ENCODE measurements around the gene SLC5A2.

SLC5A2 gene

DNA sequence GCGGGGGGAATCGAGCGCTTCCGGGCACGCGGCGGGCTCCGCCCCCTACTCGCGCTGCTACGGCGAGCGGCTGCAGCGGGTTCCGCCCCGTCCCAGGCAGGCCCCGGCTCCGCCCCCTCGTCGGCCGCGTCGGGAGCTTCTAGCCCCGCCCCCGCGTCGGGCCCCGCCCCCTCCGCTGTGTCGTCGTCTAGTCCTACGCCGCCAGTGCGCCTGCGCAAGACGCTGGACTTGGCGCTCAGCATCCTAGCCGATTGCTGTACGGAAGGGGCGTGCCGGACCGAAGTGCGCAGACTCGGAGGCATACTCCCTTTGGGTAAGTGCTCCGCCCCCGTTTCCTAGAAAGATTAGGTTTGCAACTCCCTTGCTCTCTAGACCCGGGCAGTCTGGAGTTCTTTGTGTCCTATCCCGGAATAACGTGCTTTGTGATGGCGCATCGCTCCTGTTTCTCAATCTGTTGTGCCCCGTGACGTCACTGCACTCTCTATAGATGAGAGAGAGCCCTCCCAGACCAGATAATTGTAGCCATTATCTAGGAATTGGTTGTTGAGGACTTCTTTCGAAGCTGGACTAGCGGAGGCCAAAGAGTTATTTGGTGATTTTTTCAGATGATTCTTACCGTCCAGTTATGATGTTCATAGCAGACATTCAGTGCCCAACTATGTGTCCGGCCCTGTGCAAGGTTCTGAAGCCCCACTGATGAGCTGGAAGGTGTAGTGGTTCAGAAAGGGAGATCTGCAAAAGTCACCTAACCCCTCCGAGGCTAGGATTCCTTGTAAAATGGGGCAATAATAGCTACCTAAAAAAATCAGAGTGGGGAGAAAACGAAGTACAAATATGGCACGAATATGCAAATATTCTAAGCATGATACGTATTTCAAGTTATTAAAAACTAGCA lies 23.0 kb upstream of the SLC5A2 start:
- peak; percentile 89 to 91 for DNase-seq

DNA sequence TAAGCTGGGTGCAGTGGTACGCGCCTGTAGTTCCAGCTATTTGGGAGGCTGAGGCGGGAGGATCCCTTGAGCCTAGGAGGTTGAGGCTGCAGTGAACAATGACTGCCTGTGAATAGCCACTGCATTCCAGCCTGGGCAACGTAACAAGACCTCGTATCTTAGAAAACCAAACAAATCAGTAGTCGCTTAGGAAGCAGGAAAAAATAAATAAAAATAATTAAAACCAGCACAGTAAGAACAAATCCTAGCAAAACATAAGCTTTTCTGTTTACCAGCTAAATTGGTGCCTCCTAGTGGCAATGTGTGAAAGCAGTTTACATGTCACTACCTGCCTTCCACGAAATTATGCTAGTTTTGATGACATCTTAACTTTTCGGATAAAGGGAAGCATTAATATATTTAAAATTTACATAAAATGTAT lies 22.3 kb upstream of the SLC5A2 start:
- peak; percentile 28 to 37 for DNase-seq

DNA sequence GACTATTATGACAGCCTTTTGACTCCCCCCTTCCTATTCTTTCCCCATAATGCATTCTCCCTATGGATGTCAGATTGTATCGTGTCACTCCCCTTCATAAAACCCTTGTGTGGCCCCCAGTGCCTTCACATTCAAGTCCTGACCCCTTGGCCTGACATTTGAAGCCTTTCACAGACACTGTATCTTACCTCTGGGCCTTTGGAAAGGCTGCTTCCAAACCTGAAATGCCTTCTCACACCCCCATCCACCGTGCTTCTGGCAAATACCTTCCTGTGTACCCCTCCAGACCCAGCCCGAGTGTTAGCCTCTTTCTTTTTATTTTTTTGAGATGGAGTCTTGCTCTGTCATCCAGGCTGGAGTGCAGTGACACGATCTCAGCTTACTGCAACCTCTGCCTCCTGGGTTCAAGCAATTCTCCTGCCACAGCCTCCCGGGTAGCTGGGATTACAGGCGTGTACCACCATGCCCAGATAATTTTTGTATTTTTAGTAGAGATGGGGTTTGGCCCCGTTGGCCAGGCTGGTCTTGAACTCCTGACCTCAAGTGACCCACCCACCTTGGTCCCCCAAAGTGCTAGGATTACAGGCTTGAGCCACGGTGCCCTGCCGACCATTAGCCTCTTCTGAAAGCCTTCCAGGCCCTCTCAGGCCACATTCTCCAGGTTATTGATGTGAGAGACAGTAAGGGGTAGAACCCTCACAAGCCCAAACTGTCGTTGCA lies 21.6 kb upstream of the SLC5A2 start:
- DNase-seq: no peak

DNA sequence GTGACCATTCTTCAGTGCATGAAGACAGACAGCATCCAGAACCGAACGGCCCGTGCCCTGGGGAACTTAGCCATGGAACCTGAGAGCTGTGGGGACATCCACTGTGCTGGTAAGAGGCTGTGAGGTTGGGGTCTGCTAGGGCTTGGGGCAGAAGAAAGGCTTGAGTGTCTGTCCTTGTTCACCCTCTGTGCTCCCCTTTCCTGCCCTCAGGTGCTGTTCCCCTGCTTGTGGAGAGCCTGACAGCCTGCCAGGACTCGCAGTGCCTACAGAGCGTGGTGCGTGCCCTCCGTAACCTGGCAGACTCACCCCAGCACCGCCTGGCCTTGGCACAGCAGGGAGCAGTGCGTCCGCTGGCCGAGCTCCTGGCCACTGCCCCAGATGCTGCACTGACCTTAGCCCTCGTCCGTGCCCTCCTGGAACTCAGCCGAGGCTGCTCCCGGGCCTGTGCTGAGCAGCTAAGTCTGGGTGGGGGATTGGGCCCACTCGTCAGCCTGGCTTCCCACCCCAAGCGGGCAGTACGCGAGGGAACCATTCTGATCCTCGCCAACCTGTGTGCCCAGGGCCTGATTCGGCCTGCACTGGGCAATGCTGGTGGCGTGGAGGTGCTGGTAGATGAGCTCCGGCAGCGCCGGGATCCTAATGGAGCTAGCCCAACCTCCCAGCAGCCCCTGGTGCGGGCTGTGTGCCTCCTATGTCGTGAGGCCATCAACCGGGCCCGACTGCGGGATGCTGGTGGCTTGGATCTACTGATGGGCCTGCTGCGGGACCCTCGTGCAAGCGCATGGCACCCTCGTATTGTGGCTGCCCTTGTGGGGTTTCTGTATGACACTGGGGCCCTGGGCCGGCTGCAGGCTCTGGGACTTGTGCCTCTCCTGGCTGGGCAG lies 20.8 kb upstream of the SLC5A2 start:
- DNase-seq: no peak

DNA sequence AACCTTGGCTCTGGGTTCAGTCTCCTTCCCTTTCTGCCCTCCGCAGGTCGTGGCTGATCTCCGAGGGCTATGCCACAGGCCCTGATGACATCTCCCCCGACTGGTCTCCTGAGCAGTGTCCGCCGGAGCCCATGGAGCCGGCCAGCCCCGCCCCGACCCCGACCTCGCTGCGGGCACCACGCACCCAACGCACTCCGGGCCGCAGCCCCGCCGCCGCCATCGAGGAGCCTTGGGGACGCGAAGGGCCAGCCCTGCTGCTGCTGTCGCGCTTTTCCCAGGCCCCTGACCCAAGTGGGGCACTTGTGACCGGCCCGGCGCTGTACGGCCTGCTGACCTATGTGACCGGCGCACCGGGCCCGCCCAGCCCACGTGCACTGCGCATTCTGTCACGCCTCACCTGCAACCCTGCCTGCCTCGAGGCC lies 18.6 kb upstream of the SLC5A2 start:
- no peak for DNase-seq

DNA sequence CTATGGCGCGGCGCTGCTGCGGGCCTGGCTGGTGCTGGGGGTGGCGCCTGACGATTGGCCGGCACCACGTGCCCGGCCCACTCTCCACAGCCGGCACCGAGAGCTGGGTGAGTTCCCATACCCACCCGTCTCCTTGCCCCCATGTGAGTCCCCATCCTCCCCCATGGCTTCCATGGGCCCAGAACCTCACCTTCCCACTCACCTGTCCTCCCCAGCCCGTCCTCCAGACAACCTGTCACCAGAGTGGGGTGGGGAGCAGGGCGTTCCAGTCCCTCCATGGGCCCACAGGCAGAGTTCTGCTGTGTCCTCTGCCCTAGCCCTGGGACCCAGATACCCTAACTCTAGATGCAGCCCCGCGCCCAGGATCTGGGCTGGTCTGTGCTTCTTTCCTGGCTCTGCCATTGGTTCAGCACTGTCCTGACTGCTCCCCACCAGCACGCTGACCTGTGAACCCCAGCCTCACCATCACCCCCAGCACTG lies 18.1 kb upstream of the SLC5A2 start:
- DNase-seq: no peak

DNA sequence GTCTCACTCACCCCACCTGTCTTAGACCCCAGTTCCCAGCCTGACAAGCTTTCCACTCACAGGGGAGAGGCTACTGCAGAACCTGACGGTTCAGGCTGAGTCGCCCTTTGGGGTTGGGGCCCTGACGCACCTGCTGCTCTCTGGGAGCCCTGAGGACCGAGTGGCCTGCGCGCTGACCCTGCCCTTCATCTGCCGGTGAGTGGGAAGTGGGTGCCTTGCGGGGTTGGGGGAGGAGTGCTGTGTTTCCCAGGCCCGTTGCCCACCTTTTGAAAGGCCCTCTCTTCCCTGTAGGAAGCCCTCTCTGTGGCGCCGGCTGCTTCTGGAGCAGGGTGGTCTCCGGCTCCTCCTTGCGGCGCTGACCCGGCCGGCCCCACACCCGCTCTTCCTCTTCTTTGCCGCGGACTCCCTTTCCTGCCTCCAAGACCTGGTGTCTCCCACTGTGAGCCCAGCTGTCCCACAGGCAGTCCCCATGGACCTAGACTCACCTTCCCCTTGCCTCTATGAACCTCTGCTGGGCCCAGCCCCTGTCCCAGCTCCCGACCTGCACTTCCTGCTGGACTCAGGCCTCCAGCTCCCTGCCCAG lies 17.0 kb upstream of the SLC5A2 start:
- DNase-seq: no peak

DNA sequence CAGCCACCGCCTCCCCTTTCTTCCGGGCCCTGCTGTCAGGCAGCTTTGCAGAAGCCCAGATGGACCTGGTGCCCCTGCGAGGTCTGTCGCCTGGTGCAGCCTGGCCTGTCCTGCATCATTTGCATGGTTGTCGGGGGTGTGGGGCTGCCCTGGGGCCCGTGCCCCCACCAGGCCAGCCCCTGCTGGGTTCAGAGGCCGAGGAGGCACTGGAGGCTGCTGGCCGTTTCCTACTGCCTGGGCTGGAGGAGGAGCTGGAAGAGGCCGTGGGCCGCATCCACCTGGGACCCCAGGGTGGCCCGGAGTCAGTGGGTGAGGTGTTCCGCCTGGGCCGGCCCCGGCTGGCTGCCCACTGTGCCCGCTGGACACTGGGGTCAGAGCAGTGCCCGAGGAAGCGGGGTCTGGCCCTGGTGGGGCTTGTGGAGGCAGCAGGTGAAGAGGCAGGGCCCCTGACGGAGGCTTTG lies 16.5 kb upstream of the SLC5A2 start:
- DNase-seq: no peak

DNA sequence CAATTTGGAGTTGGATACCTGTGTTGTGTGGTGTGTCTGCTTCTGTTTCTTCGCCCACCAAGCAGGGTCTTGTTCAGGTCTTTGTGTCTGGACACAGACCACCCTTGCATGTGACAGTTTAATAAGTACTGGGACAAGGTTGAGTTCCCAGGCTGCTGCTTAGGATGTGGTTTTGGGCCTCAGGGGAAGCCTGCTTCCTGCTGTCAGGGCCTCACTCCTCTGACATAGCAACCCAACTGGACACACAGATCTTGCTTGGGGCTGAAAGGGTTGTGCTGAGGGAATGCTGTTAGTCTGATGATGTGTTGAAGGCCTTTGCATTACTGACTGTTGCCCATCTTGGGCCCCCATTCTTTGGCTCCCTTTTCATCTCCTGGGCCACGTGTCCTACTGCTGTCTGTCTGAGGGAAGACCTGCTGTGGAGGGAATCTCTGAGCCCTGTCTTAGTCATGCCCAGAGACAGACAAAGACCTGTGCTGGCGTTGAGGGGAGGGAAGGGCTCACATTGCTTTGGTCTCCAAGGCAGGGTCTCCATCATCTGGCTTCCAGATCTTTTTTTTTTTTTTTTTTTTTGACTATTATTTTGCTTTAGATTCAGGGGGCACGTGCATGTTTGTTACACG lies 15.7 kb upstream of the SLC5A2 start:
- DNase-seq: peak; percentile 31 to 50

DNA sequence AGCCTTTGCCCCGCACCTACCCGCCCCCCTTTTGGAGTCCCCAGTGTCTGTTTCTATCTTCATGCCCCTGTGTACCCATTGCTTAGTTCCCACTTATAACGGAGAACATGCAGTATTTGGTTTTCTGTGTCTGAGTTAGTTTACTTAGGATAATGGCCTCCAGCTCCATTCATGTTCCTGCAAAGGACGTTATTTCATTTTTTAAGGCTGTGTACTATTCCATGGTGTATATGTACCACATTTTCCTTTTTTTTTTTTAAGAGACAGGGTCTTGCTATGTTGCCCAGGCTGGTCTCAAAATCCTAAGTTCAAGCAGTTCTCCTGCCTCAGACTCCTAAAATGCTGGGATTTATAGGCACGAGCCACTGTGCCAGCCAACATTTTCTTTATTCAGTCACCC lies 15.1 kb upstream of the SLC5A2 start:
- DNase-seq: no peak

DNA sequence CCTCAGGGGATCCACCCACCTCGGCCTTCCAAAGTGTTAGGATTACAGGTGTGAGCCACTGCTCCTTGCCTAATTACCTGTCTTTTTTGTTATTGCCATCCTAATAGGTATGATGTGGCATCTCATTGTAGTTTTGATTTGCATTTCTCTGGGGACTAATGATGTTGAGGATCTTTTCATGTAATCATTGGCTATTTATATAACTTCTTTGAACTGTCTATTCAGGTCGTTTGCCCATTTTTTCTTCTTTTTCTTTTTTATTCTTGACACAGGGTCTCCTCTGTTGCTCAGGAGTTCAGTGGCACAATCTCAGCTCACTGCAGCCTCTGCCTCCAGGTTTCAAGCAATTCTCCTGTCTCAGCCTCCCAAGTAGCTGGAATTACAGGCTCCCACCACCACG lies 12.3 kb upstream of the SLC5A2 start:
- DNase-seq: no peak

DNA sequence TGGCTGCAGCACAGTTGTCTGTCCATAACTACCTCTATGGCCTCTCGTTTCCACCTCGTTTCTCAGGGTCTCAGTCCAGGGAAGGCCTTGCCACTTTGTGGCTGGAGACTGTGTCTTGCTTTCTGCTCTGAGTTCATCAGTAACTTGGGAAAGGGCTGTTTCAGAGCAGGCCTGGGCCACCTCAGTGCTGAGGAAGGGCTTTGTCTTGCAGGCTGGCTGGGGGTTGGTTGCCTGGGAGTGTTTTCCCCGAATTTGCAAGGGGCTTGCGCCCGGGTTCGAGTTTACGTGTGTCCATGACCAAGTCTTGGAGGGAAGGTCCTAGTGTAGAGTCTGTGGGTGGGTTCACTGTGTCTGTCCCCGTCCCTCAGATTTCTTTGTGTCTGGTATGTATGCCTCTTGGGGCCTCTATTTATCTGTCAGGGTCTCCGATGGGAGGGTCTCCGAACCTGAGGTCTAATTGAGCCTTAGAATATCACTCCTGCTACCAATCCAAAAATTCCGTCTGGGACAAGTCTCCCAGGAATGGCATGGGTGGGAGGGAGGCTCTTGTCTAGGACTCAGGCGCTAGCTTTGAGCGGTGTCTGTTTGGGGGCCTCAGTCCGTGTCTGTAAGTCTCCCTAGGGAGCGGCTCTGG lies 11.6 kb upstream of the SLC5A2 start:
- DNase-seq: no peak

DNA sequence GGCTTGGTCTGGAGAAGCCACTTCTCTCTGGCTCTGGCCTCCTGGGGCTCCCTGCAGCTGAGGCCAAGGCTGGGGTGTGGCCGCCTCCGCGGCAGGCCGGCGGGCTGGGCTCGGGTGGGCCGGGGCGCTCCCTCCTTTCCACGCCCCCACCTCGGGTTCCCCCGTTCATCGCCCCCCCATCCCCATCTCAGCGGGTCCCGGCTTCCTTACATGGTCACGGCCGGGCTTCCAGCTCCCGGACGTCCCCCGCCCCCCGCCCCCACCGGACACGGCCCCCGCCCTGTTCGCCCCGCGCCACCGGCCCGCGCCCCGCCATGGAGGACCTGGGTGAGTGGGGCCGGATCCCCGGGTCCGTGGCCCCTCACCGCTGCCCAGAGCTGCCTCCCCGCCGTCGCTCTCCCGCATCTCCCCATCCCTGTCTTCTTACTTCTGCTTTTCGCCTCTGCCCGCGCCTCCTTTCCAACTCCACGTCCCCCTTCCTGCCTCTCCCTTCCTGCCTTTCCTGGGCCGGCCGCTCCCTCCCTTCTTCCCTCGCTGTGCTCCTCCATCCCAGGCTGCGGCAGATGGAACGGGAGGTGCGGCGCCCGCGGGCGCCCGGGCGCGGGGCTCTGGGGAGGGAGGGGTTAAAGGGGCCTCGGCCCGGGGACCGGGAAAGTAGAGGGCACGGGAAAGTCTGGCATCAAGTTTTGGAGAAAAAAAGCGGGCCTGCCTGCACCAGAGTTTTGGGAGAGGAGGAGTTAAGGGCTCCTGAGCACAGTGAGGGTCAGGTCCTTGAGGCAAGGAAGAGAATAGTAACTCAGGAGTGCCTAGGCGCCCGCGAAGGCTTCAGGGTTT lies 10.8 kb upstream of the SLC5A2 start, which contains the start of gene TGFB1I1:
Gene TGFB1I1, plus strand, starts transcription at position 278 of the 834 bp plus-strand sequence. Its CDS starts 37 bp downstream, at position 315.
- DNase-seq: peak in 1 of 2 experiments; percentile 40

DNA sequence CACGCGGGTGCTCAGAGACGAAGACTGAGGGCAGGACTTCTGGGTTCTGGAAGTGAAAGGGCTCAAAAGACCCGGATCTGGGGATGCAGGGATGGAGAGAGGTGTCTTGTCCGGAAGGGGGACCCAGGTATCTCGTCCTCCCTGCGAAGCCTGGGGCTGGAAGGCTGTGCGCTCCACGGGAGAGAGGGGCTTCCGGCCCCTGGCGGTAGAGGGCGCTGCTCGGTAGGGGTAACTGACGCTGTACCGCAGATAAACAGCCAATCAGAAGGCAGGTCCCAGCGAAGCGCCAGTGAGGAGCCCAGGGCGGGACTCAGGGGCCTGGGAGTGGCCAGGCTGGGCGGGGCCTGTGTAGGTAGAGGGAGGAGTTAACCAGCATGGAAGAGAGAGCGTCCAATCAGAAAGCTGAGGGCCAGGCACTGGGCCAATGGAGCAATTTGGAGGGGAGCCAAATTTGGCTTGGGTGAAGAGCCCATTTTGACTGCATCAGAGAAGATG lies 10.2 kb upstream of the SLC5A2 start:
- peak; percentile 76 to 81 for DNase-seq

DNA sequence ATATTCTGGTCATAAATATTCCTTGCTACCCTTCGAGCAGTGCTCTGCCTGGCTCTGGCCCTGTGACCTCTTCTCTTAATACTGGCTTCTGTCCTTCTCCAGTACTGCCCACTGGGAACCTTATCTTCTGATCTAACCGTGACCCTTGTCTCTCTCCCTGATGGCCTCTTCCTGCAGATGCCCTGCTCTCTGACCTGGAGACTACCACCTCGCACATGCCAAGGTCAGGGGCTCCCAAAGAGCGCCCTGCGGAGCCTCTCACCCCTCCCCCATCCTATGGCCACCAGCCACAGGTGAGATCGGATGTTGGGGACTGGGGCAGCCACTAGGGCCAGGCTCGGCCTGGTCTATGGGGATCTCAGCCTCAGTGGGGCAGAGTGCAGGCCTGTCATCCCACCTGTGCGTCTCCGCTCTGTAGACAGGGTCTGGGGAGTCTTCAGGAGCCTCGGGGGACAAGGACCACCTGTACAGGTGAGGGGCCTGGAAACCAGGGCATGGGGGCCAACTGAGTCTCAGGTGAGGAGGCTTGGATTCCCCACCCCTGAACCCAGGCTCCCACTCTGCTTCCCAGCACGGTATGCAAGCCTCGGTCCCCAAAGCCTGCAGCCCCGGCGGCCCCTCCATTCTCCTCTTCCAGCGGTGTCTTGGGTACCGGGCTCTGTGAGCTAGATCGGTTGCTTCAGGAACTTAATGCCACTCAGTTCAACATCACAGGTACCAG lies 9.5 kb upstream of the SLC5A2 start:
- DNase-seq: no peak

DNA sequence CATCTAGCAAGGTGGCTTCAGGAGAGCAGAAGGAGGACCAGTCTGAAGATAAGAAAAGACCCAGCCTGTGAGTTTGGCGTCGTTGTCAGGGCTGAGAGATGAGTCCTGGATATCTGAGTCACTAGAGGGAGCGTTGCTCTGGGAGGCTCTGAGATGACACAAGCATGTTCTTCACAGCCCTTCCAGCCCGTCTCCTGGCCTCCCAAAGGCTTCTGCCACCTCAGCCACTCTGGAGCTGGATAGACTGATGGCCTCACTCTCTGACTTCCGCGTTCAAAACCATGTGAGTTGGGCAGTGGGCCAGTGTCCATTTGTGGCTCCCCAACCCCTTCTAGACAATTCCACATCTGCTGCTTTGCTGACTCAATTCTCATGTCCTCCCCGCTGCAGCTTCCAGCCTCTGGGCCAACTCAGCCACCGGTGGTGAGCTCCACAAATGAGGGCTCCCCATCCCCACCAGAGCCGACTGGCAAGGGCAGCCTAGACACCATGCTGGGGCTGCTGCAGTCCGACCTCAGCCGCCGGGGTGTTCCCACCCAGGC lies 8.7 kb upstream of the SLC5A2 start:
- DNase-seq: no peak

DNA sequence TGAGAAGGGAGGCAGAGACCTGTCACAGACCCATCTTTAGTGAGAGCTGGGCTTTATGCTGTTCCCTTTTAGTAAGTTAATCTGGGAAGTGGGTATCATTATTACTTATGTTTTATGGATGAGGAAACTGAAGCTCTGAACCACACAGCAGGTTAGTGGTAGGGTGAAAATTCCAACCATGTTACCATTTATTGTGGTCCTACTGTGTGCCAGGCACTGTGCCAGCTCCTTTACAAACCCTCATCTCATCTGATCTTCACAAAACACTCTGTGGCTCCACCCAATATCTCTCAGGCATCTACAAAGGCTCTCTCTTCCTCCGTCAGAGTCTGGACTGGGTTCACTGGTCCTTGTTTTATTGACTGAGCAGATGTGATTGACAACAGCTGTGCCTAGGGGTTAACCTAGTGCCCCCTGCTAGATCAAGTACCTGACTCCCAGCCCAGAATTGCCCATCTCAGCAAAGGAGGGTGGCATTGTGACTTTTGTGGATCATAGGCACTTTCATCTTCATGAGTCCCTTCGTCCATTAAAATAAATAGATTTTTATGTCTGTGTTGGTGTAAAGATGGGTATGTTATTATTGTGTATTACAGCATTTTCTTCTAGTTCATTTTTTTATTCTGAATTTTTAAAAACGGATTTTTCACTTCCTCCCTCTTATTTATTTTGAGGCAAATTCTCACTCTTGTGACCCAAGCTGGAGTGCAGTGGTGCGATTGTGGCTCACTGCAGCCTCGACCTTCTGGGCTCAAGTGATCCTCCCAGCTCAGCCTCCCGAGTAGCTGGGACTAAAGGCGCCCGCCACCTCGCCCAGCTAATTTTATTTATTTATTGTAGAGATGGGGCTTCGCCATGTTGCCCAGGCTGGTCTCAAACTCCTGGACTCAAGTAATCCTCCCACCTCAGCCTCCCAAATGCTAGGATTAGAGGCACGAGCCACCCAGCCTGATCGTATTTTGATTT lies 7.9 kb upstream of the SLC5A2 start:
- no peak for DNase-seq

DNA sequence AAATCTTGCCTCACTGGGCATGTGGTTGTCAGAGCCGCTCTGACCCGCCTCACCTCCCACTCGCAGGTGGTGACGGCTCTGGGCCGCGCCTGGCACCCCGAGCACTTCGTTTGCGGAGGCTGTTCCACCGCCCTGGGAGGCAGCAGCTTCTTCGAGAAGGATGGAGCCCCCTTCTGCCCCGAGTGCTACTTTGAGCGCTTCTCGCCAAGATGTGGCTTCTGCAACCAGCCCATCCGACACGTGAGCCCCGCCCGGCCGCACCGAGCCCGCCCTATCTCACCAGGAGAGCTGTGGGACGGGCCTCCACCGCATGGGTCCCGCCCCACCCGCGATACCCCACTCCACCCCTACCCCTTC lies 7.0 kb upstream of the SLC5A2 start:
- no peak for DNase-seq

All from Kasumi-1 (cell line).